SW480 (cell line): ENCODE measurements around the gene DENND6A.
"Not testable (repeated sequence)": the region's sequence is repeated elsewhere in the genome, so short reads cannot be mapped to it uniquely, and the experiment has no call there.

ENCODE experiments used
- DNase-seq: peaks from one replicate; pipeline ENCODE4 v3.0.0-alpha.2; 2016; ENCODE audit warnings: low spot score

The DENND6A gene, protein sequence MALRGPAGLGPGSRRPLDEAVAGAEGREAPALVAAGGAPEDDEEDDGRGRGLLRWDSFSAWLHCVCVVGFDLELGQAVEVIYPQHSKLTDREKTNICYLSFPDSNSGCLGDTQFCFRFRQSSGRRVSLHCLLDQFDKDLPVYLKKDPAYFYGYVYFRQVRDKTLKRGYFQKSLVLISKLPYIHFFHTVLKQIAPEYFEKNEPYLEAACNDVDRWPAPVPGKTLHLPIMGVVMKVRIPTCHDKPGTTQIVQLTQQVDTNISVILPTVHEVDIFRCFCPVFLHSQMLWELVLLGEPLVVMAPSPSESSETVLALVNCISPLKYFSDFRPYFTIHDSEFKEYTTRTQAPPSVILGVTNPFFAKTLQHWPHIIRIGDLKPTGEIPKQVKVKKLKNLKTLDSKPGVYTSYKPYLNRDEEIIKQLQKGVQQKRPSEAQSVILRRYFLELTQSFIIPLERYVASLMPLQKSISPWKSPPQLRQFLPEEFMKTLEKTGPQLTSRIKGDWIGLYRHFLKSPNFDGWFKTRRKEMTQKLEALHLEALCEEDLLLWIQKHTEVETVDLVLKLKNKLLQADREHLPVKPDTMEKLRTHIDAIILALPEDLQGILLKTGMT

DNA sequence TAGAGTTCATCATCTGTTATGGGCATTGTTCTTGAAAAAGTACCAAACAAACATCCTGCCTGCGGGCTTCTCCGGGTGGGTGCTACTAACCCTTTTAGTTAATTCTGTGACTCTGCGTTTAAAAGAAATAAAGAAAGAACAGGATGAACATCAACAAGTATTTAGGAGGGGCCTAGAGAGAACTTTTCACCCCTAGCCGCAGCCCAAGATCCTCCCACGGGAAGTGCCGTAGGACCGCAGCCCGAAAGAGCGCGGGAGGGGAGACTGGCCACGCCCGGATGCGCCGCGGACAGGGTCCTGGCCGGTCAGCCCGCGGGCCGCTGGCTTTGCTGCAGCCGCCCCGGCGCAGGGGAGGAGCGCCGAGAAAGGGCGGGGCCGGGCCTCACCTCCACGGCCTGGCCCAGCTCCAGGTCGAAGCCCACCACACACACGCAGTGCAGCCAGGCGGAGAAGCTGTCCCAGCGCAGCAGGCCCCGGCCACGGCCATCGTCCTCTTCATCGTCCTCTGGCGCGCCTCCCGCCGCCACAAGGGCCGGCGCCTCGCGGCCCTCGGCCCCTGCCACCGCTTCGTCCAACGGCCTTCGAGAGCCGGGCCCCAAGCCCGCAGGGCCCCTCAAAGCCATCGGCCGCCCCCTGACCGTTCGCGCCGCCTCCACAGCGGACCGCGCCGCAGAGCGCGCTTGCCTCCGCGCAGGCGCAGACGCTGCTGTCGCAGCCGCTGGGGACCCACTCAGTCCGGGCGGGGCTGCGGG, at the start of gene DENND6A:
Gene DENND6A (minus strand): TSS at position 682 of the 752 bp plus-strand sequence. CDS start 59 bp downstream, at position 623.
- peak; percentile 92 for DNase-seq

- no peak for DNase-seq
Observed at GRCh38 chr3:57740027-57740426, 47.1 kb upstream of the DENND6A start.

- DNase-seq = no peak
Observed at GRCh38 chr3:57738391-57738790, 45.5 kb upstream of the DENND6A start.

DNA sequence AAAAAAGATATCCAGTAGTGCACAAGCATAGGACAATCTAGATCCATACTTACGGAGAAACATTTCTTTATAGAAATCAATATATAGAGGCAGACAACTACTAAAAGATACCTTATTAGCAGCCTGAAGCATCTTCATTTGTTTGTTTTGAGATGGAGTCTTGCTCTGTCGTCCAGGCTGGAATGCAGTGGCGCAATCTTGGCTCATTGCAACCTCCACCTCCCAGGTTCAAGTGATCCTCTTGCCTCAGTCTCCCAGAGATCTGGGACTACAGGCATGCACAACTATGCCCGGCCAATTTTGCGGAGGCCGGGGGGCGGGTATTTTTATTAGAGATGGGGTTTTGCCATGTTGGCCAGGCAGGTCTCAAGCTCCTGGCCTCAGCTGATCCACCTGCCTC, 45.0 kb upstream of the DENND6A start:
- DNase-seq = no peak

DNA sequence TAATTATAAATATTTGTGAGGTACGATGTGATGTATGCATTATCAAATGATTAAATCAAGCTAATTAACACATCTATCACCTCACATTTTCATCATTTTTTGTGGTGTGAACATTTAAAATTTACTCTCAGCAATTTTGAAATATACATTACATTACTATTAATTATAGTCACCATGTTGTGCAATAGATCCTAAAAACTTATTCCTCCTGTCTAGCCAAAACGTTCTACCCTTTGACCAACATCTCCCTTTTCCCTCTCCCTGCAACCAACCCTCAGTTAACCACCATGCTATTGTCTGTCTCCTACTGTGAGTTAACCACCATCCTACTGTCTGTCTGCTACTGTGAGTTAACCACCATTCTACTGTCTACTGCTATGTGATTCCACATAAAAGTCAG, 42.5 kb upstream of the DENND6A start:
- DNase-seq = no peak

DNA sequence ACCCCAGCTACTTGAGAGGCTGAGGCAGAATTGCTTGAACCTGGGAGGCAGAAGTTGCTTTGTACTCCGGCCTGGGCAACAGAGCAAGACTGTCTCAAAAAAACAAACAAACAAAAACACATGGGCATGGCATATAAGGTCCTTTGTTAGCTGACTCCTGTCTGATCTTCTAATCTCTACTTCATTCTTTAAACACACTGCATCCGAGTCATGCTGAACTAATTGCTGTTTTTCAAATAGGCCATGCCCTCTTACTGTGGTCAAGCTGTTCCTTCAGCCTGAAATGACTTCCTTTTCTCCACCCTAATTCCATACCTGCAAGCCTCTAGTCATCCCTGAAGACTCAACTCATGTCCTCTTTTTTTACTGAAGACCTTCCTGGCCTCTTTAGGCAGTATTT, 40.9 kb upstream of the DENND6A start:
- peak; percentile 29 for DNase-seq

DNA sequence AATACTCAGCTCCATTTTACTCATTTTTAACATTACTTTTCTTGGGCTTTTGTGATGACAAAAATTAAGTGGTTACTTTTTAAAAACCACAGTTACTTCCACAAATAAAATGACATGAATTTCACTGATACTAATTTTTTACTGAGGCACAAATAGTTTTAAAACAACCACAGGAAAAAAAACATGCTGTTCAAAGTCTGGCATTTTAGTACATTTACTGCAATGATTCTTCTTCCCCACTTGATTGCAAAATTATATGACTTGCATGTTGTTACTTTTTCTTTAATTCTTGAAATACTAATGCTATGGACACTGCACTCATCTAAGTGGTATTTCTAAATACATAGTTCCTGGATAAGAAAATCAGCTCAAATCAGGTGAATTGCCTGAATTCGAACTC, 38.4 kb upstream of the DENND6A start:
- no peak for DNase-seq

GRCh38 chr3:57730682-57731081, 37.8 kb upstream of the DENND6A start:
- no peak for DNase-seq

DNA sequence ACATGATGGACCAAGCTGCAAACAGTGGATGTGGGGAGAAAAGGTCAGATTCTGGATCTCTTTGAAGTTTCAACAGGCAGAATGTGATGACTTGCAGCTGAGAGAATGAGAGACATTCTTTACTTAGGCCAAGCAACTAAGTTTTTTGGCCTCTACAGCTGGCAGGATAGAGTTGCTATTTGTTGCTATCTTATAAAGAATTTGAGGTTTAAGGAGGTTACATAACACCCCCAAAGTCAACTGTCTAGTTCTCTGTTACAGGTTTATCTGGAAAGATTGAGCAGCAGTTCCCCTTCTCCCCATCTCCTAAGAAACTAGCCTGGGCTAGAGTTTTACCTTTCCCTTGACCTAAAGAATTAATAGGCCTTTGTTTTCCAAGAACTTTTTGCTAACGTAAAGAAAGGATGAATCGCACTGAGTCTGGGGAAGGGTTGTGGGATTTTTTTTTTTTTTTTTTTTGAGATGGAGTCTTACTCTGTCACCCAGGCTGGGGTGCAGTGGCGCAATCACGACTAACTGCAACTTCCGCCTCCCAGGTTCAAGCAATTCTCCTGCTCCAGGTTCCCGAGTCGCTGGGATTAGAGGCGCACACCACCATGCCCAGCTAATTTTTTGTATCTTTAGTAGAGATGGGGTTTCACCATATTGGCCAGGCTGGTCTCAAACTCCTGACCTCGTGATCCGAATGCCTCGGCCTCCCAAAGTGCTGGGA, 36.6 kb upstream of the DENND6A start:
- no peak for DNase-seq

DNA sequence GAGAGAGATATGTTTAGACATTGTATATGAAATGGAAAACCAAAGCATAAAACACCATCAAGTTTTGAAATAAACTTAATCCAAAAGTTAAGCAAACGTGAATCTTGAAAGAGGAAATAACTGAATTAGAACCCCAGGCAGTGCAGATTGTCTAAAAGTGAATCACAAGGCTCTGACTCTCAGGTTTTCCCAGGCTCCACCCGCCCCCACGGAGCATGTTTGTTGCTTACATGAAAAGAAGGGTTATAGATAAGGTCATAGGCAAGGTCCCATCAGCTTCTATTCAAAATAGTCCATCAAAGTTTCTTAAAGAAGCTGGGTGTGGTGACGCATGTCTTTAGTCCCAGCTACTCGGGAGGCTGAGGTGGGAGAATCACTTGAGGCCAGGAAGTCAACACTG, 34.2 kb upstream of the DENND6A start:
- no peak for DNase-seq

DNA sequence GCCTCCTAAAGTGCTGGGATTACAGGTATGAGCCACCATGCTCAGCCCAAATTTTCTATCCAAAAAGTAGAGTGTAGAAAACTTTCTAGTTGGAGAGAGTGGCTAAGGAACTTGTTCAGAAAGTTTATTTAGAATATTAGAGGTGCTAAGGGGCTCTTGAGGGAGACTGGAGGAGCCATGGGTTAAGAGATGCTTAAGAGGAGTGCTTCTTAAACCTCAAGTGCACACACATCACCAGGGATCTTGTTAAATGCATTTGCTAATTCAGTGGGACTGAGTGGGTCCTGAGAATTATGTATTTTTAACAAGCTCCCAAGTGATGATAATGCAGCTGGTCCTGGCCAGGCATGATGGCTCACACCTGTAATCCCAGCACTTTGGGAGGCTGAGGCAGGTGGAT, 33.5 kb upstream of the DENND6A start:
- no peak for DNase-seq

DNA sequence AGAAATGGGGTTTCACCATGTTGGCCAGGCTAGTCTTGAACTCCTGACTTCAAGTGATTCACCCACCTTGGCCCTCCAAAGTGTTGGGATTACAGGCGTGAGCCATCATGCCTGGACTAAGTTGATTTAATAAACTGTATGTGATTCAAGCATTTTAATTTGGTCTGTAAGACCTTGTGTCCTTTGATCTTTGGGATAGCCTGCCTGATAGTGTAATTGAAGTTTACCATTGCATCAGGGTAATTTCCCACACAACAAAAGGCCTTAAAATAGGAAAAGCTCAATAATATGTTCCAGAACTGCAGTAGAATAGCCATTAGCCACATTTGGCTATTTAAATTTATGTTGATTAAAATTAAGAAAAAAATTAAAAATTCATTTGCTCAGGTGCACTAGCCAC, 25.2 kb upstream of the DENND6A start:
- DNase-seq = peak; percentile 30

GRCh38 chr3:57717205-57717868, 24.5 kb upstream of the DENND6A start:
- DNase-seq = no peak

- DNase-seq = no peak
Observed at GRCh38 chr3:57715686-57716085, 22.8 kb upstream of the DENND6A start.

GRCh38 chr3:57709559-57709958, 16.7 kb upstream of the DENND6A start:
- DNase-seq = no peak

GRCh38 chr3:57709031-57709430, 16.2 kb upstream of the DENND6A start:
- DNase-seq = no peak

DNA sequence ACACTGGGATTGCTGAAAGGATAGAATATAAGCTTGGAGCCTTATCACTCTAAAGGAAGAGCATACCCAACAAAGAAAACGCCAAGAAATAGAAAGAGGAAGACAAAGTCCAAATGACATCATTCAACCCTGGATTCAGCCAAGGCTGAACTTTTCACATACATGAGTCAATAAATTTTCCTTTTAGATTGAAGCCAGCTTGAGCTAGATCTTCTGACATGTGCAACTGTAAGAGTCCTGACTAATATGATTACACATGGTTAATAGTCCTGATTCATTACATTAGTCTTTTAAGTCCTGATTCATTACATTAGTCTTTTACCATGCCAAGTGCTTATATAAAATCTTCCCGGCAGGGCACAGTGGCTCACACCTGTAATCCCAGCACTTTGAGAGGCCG, 13.6 kb upstream of the DENND6A start:
- DNase-seq = no peak

DNA sequence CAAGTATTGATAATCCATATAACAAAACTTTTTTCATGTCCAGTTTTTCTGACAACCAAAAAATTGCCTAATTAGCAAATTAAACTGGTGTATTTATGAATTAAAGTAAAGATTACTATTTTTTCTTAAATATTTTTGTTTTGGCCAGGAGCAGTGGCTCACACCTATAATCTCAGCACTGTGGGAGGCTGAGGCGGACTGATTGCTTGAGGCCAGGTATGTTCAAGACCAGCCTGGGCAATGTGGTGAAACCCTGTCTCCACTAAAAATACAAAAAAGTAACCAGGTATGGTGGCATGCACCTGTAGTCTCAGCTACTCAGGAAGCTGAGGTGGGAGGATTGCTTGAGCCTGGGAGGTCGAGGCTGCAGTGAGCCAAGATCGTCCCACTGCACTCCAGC, 12.5 kb upstream of the DENND6A start:
- not testable (repeated sequence) for DNase-seq

GRCh38 chr3:57701781-57702180, 8.9 kb upstream of the DENND6A start:
- DNase-seq = no peak

GRCh38 chr3:57700737-57701136, 7.9 kb upstream of the DENND6A start:
- DNase-seq = no peak

DNA sequence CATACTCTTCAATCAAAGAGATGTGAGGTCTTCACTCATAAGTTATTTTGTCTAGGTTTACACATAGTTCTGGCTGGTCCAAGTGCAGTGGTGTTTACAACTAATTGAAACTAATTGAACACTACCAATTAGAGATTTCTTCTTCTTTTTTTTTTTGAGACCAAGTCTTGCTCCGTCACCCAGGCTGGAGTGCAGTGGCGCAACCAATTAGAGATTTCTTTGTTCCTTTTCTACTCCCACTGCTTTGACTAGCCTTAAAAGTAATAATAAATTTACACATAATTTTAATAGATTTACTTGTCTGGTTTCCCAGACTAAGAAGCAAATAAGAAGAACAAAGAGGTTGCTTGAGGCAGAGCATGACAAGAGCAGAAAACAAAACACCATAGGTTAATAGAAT, 6.7 kb upstream of the DENND6A start:
- DNase-seq = no peak

DNA sequence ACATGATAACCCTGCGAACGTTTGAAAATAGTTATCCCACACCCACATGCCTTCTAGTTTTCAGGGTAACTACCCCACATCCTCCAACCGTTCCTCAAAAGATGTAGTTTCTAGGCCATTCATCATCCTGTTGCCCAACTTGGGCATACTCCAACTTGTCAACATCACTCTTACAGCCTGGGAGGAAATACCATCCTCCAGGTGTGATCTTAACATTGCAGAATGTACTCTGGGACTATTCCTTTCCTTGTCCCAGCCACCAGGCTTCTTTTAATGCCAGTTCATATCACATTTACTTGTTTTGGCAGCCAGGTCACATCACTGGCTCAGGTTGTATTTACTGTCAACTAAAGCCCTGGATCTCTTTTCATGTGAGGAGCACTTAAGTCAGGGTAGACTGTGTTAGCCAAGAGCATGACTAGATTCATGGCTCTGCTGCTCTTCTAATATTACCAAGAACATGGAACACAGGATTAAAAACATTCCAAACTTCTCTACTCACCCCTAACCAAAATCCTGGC, 4.0 kb upstream of the DENND6A start:
- no peak for DNase-seq
